Measurements from ENCODE around the gene SMC1A.
A peak's percentile ranks its signal among the peaks of the same experiment; 100 is the strongest.

Gene SMC1A

DNA sequence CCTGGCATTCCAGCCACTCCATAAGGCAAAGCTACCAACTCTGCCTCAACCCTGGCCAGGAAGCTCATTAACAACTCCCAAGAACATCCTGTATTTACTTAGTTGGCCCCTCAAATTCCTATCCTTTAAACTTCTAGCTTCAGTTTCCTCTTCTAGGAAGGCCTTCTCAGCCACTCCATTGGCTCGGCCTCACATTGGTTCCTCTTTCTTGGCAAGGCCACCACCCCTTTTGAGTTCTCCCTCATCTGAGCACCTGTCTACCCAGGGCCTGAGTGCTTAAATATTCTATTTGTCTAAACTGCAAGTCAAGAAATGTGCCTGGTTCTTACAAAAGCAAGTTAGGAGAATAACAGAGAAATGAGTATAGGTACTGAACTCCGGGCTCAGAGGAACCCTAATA, 10.0 kb downstream of the SMC1A start (continued):
- TF ChIP-seq, protein P1, sequence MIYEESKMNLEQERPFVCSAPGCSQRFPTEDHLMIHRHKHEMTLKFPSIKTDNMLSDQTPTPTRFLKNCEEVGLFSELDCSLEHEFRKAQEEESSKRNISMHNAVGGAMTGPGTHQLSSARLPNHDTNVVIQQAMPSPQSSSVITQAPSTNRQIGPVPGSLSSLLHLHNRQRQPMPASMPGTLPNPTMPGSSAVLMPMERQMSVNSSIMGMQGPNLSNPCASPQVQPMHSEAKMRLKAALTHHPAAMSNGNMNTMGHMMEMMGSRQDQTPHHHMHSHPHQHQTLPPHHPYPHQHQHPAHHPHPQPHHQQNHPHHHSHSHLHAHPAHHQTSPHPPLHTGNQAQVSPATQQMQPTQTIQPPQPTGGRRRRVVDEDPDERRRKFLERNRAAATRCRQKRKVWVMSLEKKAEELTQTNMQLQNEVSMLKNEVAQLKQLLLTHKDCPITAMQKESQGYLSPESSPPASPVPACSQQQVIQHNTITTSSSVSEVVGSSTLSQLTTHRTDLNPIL (CRISPR knock-in tag; IDR thresholded peaks at IDR 0.05; ENCODE audit: low read depth), result no peak

DNA sequence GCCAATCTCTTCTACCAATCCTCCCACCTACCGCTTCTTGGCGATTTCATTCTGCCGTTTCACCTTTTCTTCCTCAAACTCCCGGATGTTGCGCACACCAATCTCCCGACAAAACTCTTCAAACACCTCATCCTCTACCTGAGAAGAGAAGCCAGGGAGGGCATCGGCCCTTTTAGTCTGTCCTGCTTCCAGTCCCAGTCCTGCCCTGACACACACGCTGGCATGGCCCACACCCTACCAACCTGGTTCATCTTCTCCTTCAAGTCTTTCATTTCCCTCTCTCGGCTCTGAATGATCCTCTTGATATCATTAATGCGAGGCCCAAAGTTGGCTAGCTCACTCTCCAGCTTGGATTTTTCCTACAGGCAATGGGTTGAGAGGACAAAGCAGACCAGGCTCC, 18.9 kb downstream of the SMC1A start:
- no peak for TF ChIP-seq ZNF70 (CRISPR knock-in tag; IDR thresholded peaks at IDR 0.05)
- TF ChIP-seq, protein P2, sequence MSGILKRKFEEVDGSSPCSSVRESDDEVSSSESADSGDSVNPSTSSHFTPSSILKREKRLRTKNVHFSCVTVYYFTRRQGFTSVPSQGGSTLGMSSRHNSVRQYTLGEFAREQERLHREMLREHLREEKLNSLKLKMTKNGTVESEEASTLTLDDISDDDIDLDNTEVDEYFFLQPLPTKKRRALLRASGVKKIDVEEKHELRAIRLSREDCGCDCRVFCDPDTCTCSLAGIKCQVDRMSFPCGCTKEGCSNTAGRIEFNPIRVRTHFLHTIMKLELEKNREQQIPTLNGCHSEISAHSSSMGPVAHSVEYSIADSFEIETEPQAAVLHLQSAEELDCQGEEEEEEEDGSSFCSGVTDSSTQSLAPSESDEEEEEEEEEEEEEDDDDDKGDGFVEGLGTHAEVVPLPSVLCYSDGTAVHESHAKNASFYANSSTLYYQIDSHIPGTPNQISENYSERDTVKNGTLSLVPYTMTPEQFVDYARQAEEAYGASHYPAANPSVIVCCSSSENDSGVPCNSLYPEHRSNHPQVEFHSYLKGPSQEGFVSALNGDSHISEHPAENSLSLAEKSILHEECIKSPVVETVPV (CRISPR knock-in tag; IDR thresholded peaks at IDR 0.05), result no peak
- ATAC-seq, result no peak

DNA sequence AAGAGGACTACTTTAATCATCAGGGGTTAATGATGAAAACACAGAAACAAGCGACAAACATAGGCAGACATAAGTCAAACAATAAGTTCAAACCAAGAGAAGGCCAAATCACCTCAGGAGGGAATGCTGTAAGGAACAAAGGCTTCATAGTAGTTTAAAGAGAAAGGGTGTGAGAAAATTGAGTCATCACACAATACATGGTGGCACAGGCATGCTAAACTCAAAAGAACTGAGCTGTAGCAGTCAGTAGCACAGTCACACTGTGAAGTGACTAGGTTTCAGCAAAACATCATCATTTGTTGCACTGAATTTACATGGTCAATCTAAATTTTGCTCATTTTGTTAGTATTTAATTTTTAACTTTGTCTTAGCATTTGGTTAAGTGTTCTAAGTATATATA, 24.2 kb downstream of the SMC1A start:
- ATAC-seq, result no peak
- TF ChIP-seq TCF4 (CRISPR knock-in tag; IDR thresholded peaks at IDR 0.05; ENCODE audit: borderline replicate concordance) (no peak), OSR1 (CRISPR knock-in tag; IDR thresholded peaks at IDR 0.05) (no peak), ZC3H10 (CRISPR knock-in tag; IDR thresholded peaks at IDR 0.05) (no peak), ISL1 (CRISPR knock-in tag; IDR thresholded peaks at IDR 0.05) (no peak), CSDC2 (CRISPR knock-in tag; IDR thresholded peaks at IDR 0.05) (no peak), BACH2 (CRISPR knock-in tag; IDR thresholded peaks at IDR 0.05; ENCODE audit: borderline replicate concordance) (no peak), PPARA (CRISPR knock-in tag; IDR thresholded peaks at IDR 0.05; ENCODE audit: borderline replicate concordance) (no peak), RARB (CRISPR knock-in tag; IDR thresholded peaks at IDR 0.05) (no peak), ARNTL (CRISPR knock-in tag; IDR thresholded peaks at IDR 0.05; ENCODE audit: borderline replicate concordance, low read depth) (no peak), TOX (CRISPR knock-in tag; IDR thresholded peaks at IDR 0.05; ENCODE audit: borderline replicate concordance) (no peak)
- TF ChIP-seq, protein P1 (CRISPR knock-in tag; IDR thresholded peaks at IDR 0.05; ENCODE audit: low read depth), result no peak
- TF ChIP-seq, protein P3, sequence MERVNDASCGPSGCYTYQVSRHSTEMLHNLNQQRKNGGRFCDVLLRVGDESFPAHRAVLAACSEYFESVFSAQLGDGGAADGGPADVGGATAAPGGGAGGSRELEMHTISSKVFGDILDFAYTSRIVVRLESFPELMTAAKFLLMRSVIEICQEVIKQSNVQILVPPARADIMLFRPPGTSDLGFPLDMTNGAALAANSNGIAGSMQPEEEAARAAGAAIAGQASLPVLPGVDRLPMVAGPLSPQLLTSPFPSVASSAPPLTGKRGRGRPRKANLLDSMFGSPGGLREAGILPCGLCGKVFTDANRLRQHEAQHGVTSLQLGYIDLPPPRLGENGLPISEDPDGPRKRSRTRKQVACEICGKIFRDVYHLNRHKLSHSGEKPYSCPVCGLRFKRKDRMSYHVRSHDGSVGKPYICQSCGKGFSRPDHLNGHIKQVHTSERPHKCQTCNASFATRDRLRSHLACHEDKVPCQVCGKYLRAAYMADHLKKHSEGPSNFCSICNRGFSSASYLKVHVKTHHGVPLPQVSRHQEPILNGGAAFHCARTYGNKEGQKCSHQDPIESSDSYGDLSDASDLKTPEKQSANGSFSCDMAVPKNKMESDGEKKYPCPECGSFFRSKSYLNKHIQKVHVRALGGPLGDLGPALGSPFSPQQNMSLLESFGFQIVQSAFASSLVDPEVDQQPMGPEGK (CRISPR knock-in tag; IDR thresholded peaks at IDR 0.05; ENCODE audit: borderline replicate concordance), result no peak

DNA sequence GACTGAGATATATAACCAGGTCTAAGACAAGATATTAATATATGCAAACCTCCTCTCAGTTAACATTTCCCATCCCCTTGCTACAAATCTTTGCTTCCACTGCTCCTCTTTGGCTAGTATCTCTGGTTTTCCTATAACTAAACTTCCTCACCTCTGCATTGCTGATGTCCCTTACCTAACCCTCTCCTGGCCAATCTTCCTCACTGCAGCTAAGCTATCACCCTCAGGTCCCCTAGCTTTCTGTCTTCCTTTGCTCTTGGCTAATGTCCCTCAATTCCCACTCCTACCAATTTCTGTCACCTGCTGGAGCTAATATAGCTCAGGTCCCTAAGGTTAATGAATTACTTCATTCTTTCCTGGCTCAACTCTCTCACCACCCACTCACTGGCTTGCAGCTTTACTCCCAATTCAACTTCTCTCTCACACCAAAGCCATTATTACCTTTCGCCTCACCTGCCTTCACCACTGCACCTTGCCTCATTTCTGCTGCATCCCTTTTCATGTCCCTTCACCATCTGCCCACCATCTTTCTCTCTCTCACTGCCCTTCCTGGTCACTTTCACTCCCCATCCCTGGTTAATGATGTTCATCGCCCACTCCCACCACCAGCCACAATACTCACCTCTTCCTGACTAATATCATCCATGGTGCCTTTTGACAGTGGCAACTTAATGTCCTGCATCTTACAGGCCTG, 26.7 kb downstream of the SMC1A start:
- peak; percentile 40; the same call in 2 of the 3 replicates for ATAC-seq
- TF ChIP-seq, protein P2 (CRISPR knock-in tag; IDR thresholded peaks at IDR 0.05), result no peak
- TF ChIP-seq SNAI2 (CRISPR knock-in tag; IDR thresholded peaks at IDR 0.05) (no peak), ZNF70 (CRISPR knock-in tag; IDR thresholded peaks at IDR 0.05) (no peak), TCF4 (CRISPR knock-in tag; IDR thresholded peaks at IDR 0.05; ENCODE audit: borderline replicate concordance) (no peak), RARB (CRISPR knock-in tag; IDR thresholded peaks at IDR 0.05) (no peak)
- TF ChIP-seq, protein P3 (CRISPR knock-in tag; IDR thresholded peaks at IDR 0.05; ENCODE audit: borderline replicate concordance), result no peak

Measured in SK-N-SH treated with all-trans-retinoic acid at 6 μM for 48 hours (cell line).